DMS79 (cell line): ENCODE data around the gene ATP5PD.
"Not testable (repeated sequence)": the region's sequence is repeated elsewhere in the genome, so short reads cannot be mapped to it uniquely, and the experiment has no call there.

ENCODE experiments used
- DNase-seq: peaks from one replicate; lab custom pipeline; 2025; lab: John Stamatoyannopoulos, UW

Gene ATP5PD

GRCh38 chr17:75020331-75021110 is 26.2 kb downstream of the ATP5PD start:
- no peak for DNase-seq

DNA sequence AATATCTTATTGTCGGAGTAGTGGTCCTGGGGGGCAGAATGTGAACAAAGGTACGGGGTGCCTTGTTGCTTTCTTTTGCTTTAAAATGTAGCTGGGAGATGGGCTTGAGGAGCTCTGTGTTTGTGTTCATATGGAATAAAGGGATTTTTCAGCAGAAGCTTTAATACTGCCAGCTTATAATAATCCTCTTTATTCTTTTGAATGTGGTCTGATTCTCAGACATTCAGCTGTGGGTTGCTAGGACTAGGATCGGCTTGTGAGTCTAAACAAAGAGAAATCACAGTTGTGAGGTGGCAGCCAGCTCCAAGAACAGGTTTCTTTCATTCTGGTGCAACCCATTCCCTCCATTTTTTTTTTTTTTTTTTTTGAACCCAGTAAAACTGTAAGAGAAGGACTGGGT is 27.1 kb downstream of the ATP5PD start:
- DNase-seq: no peak

DNA sequence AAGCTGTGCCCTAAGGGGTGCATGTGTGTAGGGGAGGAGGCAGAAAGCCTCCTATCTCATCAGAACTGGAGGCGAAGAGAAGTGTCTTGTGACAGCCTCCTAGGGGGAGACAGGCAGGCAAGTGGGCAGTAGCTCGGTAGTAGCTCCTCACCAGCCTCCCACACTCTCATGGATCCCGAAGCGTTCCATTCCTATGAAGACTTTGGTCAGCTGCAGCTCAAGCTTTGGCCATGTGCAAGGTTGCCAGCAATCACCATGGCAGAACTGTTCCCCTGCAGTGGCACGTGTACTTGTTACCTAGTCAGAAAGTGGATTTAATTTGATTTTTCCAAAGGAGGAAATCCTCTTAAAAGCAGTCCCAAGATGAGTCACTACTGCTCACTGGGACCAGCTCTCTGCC is 27.6 kb downstream of the ATP5PD start:
- no peak for DNase-seq

GRCh38 chr17:75013092-75013559 is 33.6 kb downstream of the ATP5PD start:
- no peak for DNase-seq

DNA sequence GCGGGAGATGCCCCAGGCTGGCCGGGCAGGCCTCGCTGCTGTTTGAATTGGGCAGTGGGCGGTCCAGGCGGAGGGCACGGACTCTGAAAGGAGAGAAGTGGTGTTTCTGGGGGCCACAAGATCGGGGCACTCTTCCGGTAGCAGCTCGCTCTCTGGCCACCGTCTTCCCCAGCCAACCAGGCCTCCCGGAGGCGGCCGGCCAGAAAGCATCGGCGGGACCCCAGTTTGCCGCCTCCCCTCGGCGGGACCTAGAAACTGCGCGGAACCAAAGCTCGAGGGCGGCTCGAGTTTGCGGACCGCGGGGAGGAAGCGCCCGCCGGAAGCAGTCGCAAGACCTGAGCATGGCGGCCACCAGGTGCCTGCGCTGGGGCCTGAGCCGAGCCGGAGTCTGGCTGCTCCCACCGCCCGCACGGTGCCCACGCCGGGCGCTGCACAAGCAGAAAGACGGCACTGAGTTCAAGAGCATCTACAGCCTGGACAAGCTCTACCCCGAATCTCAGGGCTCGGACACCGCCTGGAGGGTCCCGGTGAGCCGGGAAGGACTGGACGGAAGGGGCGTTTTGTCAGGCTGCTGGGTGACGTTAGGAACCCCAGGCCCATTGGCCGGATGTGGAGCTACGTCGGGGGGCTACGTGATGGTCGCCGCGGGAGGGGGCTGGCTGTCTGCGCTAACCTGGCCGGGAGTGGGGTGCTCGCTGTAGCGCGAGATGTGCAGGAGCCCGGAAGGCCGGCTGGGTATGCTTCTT is 34.2 kb downstream of the ATP5PD start, which contains the start of gene MRPL58:
MRPL58 (plus strand) TSS at position 325 of the 746 bp plus-strand sequence; CDS start at position 342, 17 bp downstream.
- DNase-seq: peak; percentile 61

DNA sequence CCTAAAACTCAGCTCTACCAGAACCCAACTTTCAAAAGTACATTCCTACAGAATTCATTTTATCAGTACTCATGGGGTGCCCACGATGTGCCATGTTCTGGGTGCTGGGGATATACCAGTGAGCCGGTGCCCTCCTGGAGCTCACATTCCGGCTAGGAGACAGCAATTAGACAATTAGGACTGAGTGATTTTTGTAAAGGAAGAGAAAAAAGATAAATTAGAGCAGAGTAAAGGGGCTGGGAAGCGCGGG is 34.7 kb downstream of the ATP5PD start:
- no peak for DNase-seq

- no peak for DNase-seq
Measured at GRCh38 chr17:75011401-75012095, 35.2 kb downstream of the ATP5PD start.

- DNase-seq: no peak
Measured at GRCh38 chr17:75010683-75011400, 35.9 kb downstream of the ATP5PD start.

DNA sequence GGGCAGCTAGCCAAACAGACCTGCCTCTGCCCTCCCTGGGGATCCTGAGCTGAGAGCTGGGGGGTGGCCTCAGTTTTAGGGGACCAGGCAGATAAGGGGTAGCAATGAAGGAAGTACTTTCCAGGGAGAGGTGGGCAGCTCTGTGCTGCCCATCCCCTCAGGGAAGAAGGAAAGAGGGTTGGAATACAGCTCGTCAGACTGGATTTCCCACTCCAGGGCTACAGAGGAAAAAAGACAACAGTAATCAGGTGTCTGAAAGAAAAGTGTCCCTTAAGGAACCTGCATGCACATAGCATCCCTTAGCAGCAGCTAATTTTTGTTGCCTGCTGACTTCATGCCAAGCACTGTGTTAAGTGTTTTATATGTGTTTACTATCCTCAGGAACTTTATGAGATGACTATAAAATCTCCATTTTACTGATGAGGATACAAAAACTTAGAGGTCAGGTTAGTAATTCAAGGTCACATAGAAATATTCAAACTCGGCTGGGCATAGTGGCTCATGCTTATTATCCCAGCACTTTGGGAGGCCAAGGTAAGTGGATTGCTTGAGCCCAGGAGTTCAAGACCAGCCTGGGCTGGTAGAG is 37.5 kb downstream of the ATP5PD start:
- no peak for DNase-seq

- no peak for DNase-seq
Measured at GRCh38 chr17:75008373-75008772, 38.4 kb downstream of the ATP5PD start.

DNA sequence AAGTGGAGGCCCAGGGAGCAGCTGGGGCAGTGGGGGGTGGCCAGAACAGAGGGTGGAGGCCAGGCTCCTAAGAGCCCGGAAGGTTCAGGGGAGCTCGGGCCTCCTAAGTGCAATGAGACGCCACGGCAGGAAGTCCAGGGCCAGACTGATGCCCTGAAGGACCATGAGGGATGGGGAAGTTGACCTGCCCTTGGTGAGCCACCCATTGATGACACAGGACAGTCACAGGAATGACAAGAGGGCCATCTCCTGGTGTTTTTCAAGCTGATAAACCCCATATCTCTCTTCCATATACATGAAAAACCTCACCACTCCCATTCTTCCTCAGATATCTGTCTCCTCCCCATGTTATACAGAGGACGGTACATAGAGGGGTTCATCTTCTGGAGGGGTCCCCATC is 40.1 kb downstream of the ATP5PD start:
- no peak for DNase-seq

GRCh38 chr17:75006084-75006483 is 40.7 kb downstream of the ATP5PD start:
- not testable (repeated sequence) for DNase-seq

GRCh38 chr17:75005291-75005690 is 41.5 kb downstream of the ATP5PD start:
- DNase-seq: no peak

GRCh38 chr17:75004371-75004770 is 42.4 kb downstream of the ATP5PD start:
- no peak for DNase-seq

DNA sequence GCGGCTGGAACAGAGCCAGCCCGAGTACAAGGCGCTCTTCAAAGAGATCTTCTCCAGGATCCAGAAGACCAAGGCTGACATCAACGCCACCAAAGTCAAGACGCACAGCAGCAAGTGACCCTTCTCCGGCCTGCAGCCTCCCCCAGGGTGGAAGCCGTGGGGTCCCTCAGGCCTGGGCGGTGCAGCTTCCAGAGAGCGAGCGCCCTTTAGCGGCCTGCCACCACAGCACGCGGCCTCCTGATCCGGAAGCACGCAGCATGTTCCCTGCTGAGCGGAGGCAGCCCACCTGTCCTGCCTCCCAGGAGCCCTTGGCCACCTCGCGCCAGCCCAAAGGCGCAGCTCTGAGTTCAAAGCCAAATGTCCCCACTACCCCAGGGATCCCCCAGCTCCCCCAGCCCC is 42.8 kb downstream of the ATP5PD start:
- DNase-seq: no peak

DNA sequence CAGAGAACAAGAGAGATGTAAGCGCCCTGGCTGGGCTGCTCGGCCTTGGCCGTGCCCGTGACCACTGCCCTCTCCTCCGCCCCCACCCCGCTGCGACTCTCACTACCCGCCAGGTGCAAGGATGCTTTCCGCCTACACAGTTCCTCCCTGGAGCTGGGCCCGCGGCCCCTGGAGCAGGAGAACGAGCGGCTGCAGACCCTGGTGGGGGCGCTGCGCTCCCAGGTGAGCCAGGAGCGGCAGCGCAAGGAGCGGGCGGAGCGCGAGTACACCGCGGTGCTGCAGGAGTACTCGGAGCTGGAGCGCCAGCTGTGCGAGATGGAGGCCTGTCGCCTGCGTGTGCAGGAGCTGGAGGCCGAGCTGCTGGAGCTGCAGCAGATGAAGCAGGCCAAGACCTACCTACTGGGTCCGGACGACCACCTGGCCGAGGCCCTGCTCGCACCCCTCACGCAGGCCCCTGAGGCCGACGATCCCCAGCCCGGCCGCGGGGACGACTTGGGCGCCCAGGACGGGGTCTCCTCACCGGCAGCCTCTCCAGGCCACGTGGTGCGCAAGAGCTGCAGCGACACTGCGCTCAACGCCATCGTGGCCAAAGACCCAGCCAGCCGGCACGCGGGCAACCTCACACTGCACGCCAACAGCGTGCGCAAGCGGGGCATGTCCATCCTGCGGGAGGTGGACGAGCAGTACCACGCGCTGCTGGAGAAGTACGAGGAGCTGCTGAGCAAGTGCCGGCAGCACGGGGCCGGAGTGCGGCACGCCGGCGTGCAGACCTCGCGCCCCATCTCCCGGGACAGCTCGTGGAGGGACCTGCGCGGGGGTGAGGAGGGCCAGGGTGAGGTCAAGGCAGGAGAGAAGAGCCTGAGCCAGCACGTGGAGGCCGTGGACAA is 43.5 kb downstream of the ATP5PD start:
- DNase-seq: no peak

DNA sequence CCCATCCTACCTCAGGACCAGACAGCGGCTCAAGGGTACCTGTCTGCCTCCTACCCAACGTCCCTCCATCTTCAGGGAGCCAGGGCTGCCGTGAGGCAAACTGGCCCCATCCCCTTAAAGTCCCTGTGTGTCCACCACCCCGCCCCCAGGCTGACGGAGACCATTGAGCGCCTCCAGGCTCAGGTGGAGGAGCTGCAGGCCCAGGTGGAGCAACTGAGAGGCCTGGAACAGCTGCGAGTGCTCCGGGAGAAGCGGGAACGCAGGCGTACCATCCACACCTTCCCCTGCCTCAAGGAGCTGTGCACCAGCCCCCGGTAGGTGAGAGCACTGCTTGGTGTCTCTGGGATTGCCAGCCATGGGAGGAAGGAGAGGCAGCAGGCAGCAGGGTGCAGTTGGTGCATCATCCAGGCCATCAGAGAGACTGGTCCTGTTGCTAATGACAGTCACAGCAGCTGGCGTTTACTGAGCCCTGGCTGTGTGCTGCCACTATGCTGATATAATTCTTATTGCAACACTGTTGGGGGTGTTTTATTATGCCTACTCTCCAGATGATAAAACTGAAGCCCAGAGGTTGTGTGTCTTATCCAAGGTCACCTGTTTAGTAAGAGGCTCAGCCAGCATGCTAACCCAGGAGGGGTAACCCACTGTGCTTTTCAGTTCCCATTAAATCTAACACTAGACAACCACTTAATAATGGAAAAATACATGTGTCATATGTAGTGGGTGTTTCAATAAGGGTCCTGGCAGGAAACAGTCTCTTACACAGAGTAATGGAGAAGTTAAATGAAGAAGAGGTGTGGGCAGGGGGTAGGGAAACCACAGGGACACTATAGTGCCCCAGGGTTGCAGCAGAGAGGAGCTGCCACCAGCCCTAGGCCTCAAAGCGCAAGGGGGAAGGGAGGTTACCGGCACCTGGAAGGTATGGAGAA is 44.6 kb downstream of the ATP5PD start:
- no peak for DNase-seq

GRCh38 chr17:74999523-74999922 is 47.2 kb downstream of the ATP5PD start:
- DNase-seq: no peak

DNA sequence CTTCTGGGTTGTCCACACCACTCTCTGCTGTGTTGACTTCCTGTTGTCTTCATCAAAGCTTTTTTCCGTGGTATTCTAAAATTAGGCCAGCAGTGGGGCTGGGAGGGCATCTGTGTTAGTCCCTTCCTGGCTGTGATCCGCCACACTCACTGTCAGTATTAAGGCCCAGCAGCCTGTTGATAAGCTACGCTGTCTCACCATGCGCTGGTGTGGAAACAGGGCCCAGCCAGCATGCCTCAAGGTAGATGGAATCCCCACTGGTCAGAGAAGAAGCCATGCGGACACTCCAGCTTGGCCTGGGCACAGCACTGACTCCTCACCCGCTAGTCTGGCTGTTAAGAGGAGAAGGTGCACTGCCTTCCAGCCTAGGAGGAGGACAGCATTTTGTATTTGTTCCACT is 48.0 kb downstream of the ATP5PD start:
- no peak for DNase-seq

- DNase-seq: no peak
Measured at GRCh38 chr17:74995847-74996246, 50.9 kb downstream of the ATP5PD start.
